DND-41 (cell line): Measurements from ENCODE around the gene RCAN1.

Experiments
- ATAC-seq: fragments of 200-7000 bp; cut with Tn5 transposase; 3 replicates; pipeline ENCODE4 v1.9.1; 2021; ENCODE audit warnings: low read depth; ENCODE audit not compliant: insufficient read depth
- DNase-seq: peaks from one replicate; pipeline ENCODE4 v3.0.0-alpha.2; 2020
- H2AFZ ChIP-seq: 2 replicates; pipeline ENCODE4 v1.6.0; 2012; ENCODE audit warnings: low read depth, low read length
- H3K27ac ChIP-seq: 2 replicates; pipeline ENCODE4 v1.5.1; 2012; ENCODE audit warnings: low read length, inconsistent platforms
- H3K27me3 ChIP-seq: fragments of 200-600 bp; sonication (generic); 2 replicates; pipeline ENCODE4 v1.6.0; 2012; ENCODE audit warnings: low read length, mild to moderate bottlenecking, inconsistent platforms; ENCODE audit not compliant: insufficient read depth, poor library complexity
- H3K36me3 ChIP-seq: 2 replicates; pipeline ENCODE4 v1.5.1; 2012; ENCODE audit warnings: low read length, inconsistent platforms; ENCODE audit not compliant: insufficient read depth
- H3K4me1 ChIP-seq: 2 replicates; pipeline ENCODE4 v1.5.1; 2012; ENCODE audit warnings: mild to moderate bottlenecking, low read length; ENCODE audit not compliant: insufficient read depth
- H3K4me2 ChIP-seq: 2 replicates; pipeline ENCODE4 v1.6.0; 2012; ENCODE audit warnings: mild to moderate bottlenecking, moderate library complexity, low read length, inconsistent platforms; ENCODE audit not compliant: insufficient read depth
- H3K4me3 ChIP-seq, 2 experiments: fragments of 200-600 bp in 1 of 2; shearing (Covaris generic) in 1 of 2; 2 replicates each; pipeline ENCODE4 v1.5.1; 2012 to 2016; ENCODE audit warnings: inconsistent platforms in 2 of 2, low read length in 2 of 2, mild to moderate bottlenecking in 2 of 2, low read depth in 1 of 2, moderate library complexity in 1 of 2
- H3K79me2 ChIP-seq: 2 replicates; pipeline ENCODE4 v1.6.0; 2012; ENCODE audit warnings: low read length, inconsistent platforms; ENCODE audit not compliant: insufficient read depth
- H3K9ac ChIP-seq: 2 replicates; pipeline ENCODE4 v1.6.0; 2012; ENCODE audit warnings: low read depth, mild to moderate bottlenecking, inconsistent platforms, low read length, moderate library complexity
- H3K9me3 ChIP-seq: 2 replicates; pipeline ENCODE4 v1.5.1; 2012; ENCODE audit warnings: low read length, moderate library complexity, mild to moderate bottlenecking, inconsistent platforms; ENCODE audit not compliant: insufficient read depth, severe bottlenecking
- H4K20me1 ChIP-seq: 2 replicates; pipeline ENCODE4 v1.6.0; 2012; ENCODE audit warnings: low read length; ENCODE audit not compliant: insufficient read depth
- EZH2 ChIP-seq: IDR thresholded peaks from 3 replicates; pipeline ENCODE4 v1.6.1; 2012; ENCODE audit warnings: borderline replicate concordance, low read depth, mild to moderate bottlenecking, moderate library complexity, low read length, inconsistent platforms; ENCODE audit not compliant: severe bottlenecking
- TF ChIP-seq, protein P1 (sequence below): IDR thresholded peaks from 2 replicates; pipeline ENCODE4 v1.5.1; 2012; ENCODE audit warnings: borderline replicate concordance, low read length, moderate library complexity, mild to moderate bottlenecking; ENCODE audit not compliant: poor library complexity, severe bottlenecking; ENCODE audit errors: extremely low read depth

Gene RCAN1

DNA sequence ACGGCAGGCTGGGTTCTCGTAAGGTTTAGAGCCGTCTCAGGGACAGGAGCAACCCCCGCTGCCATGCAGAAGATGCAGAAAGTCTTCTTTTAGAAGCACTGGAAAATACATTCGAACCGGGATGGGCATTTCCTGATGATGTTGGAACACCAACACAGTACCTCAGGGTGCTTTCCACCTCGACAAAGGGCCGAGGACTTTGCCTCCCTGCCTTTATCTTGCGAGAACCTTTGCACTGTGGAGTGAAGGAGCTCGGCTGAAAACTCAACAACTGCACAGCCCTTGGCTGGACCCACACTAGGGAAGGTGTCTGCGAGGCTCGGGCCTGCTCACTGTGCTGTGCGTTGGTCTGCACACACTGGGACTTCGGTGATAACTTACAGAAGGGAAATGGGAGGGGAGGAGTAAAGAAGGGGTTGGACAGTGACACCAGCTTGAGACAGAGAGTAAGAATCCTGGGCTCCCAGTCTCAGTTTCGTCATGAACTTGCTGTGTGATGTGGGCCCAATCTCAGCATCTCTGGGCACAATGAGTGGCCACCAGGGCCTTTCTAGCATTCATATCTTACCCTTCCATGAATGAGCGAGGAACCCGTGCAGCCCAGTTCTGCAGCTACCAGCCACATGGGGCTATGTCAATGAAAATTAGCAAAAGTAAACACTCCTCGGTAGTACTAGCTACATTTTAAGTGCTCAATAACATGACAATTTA is 18.2 kb downstream of the RCAN1 start:
- H3K36me3 ChIP-seq = peaks cover 11% of the 10 kb centered on the region; the same call in 1 of the 2 replicates
- no peak overlapping the region for H3K4me3 ChIP-seq
- H3K9me3 ChIP-seq = no peaks in the 10 kb centered on the region
- H4K20me1 ChIP-seq = peaks cover 52% of the 10 kb centered on the region
- DNase-seq = no peak
- no peaks in the 10 kb centered on the region for H3K27me3 ChIP-seq
- no peak for ATAC-seq
- H3K27ac ChIP-seq = peak overlapping the region; percentile 21; the same call in 1 of the 2 replicates
- no peaks in the 10 kb centered on the region for H3K4me1 ChIP-seq
- H3K4me2 ChIP-seq = no peak overlapping the region
- H2AFZ ChIP-seq = no peak overlapping the region
- H3K9ac ChIP-seq = no peak overlapping the region
- TF ChIP-seq EZH2 = no peak
- TF ChIP-seq, protein P1, sequence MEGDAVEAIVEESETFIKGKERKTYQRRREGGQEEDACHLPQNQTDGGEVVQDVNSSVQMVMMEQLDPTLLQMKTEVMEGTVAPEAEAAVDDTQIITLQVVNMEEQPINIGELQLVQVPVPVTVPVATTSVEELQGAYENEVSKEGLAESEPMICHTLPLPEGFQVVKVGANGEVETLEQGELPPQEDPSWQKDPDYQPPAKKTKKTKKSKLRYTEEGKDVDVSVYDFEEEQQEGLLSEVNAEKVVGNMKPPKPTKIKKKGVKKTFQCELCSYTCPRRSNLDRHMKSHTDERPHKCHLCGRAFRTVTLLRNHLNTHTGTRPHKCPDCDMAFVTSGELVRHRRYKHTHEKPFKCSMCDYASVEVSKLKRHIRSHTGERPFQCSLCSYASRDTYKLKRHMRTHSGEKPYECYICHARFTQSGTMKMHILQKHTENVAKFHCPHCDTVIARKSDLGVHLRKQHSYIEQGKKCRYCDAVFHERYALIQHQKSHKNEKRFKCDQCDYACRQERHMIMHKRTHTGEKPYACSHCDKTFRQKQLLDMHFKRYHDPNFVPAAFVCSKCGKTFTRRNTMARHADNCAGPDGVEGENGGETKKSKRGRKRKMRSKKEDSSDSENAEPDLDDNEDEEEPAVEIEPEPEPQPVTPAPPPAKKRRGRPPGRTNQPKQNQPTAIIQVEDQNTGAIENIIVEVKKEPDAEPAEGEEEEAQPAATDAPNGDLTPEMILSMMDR = no peak
- H3K79me2 ChIP-seq = peaks cover 90% of the 10 kb centered on the region

DNA sequence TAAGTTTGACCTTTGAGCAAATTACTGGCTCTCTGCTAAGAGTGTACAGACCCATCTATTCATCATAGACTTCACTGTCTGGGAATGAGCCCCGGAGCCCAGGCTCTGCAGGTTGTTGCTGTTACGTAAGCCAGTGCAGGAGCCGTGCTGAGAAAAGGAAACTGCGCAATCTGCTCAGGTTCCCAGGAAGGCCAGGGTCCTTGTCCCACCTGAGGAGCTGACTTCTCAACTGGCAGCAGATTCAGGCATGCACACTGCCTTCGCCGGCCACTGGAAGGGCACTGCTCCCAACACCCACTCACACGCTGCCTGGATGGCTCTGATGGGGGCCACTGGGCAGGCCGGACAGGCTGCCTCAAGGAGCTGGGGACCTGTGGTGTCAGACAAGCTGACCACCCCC is 19.5 kb downstream of the RCAN1 start:
- TF ChIP-seq, protein P1 = no peak
- no peak for TF ChIP-seq EZH2
- no peak for ATAC-seq

GRCh38 chr21:34594566-34595234 is 20.2 kb downstream of the RCAN1 start:
- H3K9me3 ChIP-seq = no peaks in the 10 kb centered on the region
- H2AFZ ChIP-seq = no peak overlapping the region
- DNase-seq = no peak
- peaks cover 92% of the 10 kb centered on the region for H3K79me2 ChIP-seq
- no peak overlapping the region for H3K27ac ChIP-seq
- H3K4me2 ChIP-seq = no peak overlapping the region
- no peak for TF ChIP-seq EZH2
- TF ChIP-seq, protein P1 = no peak
- no peaks in the 10 kb centered on the region for H3K4me1 ChIP-seq
- no peaks in the 10 kb centered on the region for H3K27me3 ChIP-seq
- peaks cover 47% of the 10 kb centered on the region for H4K20me1 ChIP-seq
- ATAC-seq = no peak
- peaks cover 11% of the 10 kb centered on the region; the same call in 1 of the 2 replicates for H3K36me3 ChIP-seq
- no peak overlapping the region for H3K9ac ChIP-seq
- no peak overlapping the region for H3K4me3 ChIP-seq

More for the DNA sequence above, 19.5 kb downstream of the RCAN1 start:
- Histone ChIP-seq H2AFZ (no peak overlapping the region), H3K4me1 (no peaks in the 10 kb centered on the region), H3K9me3 (no peaks in the 10 kb centered on the region), H3K4me2 (no peak overlapping the region), H3K9ac (no peak overlapping the region), H3K27me3 (no peaks in the 10 kb centered on the region), H3K36me3 (peaks cover 11% of the 10 kb centered on the region; the same call in 1 of the 2 replicates), H3K4me3 (no peak overlapping the region), H4K20me1 (peaks cover 52% of the 10 kb centered on the region), H3K27ac (no peak overlapping the region), H3K79me2 (peaks cover 94% of the 10 kb centered on the region)
- no peak for DNase-seq
